ENCODE results near the gene RANBP17.

RANBP17 gene

GRCh38 chr5:170861917-170862766 is at the start of gene RANBP17:
Gene RANBP17 (plus strand): TSS chr5:170862018.
- TF ChIP-seq CTCF (conservative IDR thresholded peaks at IDR 0.05; ENCODE audit: low read depth, low read length): no peak
- H3K4me3 ChIP-seq (ENCODE audit: low read length): peak within 1 kb of the TSS; percentile 68
- DNase-seq (ENCODE audit: low read depth): no peak

- no peak overlapping the region for H3K4me3 ChIP-seq (ENCODE audit: low read length)
- TF ChIP-seq CTCF (conservative IDR thresholded peaks at IDR 0.05; ENCODE audit: low read depth, low read length): no peak
- no peak for DNase-seq (ENCODE audit: low read depth)
These were observed 48.6 kb upstream of the RANBP17 start for GRCh38 chr5:170813231-170813630.

- no peak overlapping the region for H3K4me3 ChIP-seq (ENCODE audit: low read length)
- TF ChIP-seq CTCF (conservative IDR thresholded peaks at IDR 0.05; ENCODE audit: low read depth, low read length): no peak
- DNase-seq (ENCODE audit: low read depth): no peak
These were observed 44.6 kb upstream of the RANBP17 start for GRCh38 chr5:170817195-170817594.

GRCh38 chr5:170818232-170818631 is 43.6 kb upstream of the RANBP17 start:
- H3K4me3 ChIP-seq (ENCODE audit: low read length): no peak overlapping the region
- peak; percentile 84 for DNase-seq (ENCODE audit: low read depth)
- TF ChIP-seq CTCF (conservative IDR thresholded peaks at IDR 0.05; ENCODE audit: low read depth, low read length): no peak

- TF ChIP-seq CTCF (conservative IDR thresholded peaks at IDR 0.05; ENCODE audit: low read depth, low read length): no peak
- no peak overlapping the region for H3K4me3 ChIP-seq (ENCODE audit: low read length)
- DNase-seq (ENCODE audit: low read depth): no peak
These were observed 42.0 kb upstream of the RANBP17 start for GRCh38 chr5:170819824-170820223.

GRCh38 chr5:170821257-170821800 is 40.5 kb upstream of the RANBP17 start:
- DNase-seq (ENCODE audit: low read depth): peak; percentile 27
- H3K4me3 ChIP-seq (ENCODE audit: low read length): no peak overlapping the region
- no peak for TF ChIP-seq CTCF (conservative IDR thresholded peaks at IDR 0.05; ENCODE audit: low read depth, low read length)

GRCh38 chr5:170826117-170826516 is 35.7 kb upstream of the RANBP17 start:
- no peak overlapping the region for H3K4me3 ChIP-seq (ENCODE audit: low read length)
- no peak for TF ChIP-seq CTCF (conservative IDR thresholded peaks at IDR 0.05; ENCODE audit: low read depth, low read length)
- DNase-seq (ENCODE audit: low read depth): no peak
